Stimulated activated CD8-positive, alpha-beta memory T cell treated with anti-CD3 and anti-CD28 coated beads, Interleukin-12 subunit alpha, Interleukin-12 subunit beta, amount 100 ng/mL, for 1 hour (primary cell): Measurements from ENCODE around the gene MYO9B.

Source experiments
- DNase-seq: peaks from one replicate; pipeline ENCODE4 v3.0.0-alpha.2; 2020; ENCODE audit warnings: low read depth

MYO9B gene

DNA sequence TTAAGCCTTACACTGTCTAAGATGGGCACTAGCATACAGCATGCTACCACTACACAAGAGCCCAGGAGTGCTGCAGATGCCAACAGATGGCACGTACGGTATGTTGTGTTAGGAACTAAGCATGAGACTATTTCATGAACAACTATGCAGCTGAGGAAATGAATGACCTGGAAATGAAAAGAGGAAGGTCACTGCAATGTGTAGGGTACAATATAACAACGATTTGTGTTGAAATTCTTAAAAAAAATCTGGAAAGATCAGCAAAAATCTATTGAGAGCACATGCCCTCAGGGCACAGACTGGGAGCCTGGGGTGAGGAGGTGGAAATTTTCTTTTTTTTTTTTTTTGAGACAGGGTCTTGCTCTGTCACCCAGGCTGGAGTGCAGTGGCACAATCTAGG lies 14.8 kb upstream of the MYO9B start:
- DNase-seq, result no peak

GRCh38 chr19:17061205-17061604 lies 14.4 kb upstream of the MYO9B start:
- no peak for DNase-seq

GRCh38 chr19:17061691-17062090 lies 13.9 kb upstream of the MYO9B start:
- DNase-seq, result no peak

GRCh38 chr19:17063428-17063827 lies 12.1 kb upstream of the MYO9B start:
- no peak for DNase-seq

GRCh38 chr19:17069193-17069592 lies 6.4 kb upstream of the MYO9B start:
- DNase-seq, result no peak

DNA sequence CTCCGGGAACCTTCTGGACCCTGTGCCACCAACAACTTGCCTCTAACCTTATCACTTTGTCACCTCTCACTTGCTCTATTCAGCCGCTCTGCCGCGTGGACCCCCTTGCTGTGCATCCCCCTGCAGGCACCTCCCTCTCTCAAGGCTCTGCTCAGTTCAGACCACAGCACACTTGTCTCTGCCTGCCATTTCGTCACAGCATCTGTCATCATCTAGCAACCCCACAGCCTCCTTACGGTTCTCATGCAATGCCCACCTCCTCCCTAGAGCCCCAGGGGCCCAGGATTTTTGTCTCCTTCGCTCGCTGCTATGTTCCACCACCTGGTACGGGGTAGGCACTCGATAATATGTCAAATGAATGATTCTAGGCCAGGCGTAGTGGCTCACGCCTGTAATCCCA lies 5.2 kb upstream of the MYO9B start:
- no peak for DNase-seq

DNA sequence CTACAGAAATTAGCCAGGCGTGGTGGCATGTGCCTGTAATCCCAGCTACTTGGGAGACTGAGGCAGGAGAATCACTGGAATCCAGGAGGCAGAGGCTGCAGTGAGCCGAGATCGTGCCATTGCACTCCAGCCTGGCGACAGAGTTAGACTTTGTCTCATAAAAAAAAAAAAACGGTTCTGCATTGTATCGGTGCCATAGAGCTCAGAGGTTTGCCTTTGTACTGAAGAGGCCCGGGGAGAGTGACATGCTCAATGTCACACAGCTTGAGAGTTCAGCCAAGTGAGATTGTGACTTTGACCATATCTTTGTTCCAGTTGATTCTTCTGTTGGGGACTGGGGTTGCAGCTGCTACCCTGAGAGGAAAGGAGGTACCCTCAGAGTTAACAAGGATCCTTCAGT lies 4.7 kb upstream of the MYO9B start:
- no peak for DNase-seq

- DNase-seq, result no peak
Measured at GRCh38 chr19:17073869-17074633, 1.5 kb upstream of the MYO9B start.

- no peak for DNase-seq
Measured at GRCh38 chr19:17074634-17075034, 943 bp upstream of the MYO9B start.

- DNase-seq, result no peak
Measured at GRCh38 chr19:17075864-17076542, 426 bp downstream of the MYO9B start.

- no peak for DNase-seq
Measured at GRCh38 chr19:17076543-17076991, 990 bp downstream of the MYO9B start.

GRCh38 chr19:17077447-17078028 lies 2.0 kb downstream of the MYO9B start:
- DNase-seq, result no peak

DNA sequence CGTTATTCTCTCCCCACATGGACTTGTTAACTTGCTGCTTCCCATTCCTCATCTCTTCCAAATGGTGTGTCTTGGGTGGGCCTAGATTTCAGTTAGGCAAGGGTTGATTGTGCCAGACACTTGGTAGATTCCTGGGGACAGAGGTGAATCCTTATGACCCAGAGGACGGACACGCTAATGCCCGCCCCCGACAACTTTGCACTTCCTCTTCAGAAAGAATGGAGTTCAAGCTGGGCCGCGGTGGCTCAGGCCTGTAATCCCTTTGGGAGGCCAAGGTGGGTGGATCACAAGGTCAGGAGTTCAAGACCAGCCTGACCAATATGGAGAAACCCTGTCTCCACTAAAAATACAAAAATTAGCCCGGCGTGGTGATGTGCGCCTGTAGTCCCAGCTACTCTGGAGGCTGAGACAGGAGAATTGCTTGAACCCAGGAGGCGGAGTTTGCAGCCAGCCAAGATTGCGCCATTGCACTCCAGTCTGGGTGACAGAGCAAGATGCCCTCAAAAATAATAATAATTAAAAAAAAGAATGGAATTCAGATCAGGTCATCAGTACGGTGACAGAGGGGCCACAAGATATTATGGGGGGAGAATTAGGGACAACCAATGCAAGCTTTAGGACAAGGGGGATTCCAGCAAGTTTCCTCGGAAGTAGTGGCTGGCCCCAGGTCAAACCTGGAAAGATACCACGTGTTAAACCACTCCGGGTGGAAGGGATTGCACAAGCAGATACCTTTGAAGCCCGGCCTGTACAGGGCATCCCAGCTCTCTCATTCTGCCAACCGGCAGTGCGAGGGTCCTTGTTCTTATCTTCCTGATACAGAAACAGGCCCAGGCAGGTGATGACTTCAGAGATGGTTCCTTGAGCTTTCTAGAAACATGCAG lies 2.7 kb downstream of the MYO9B start:
- DNase-seq, result no peak

DNA sequence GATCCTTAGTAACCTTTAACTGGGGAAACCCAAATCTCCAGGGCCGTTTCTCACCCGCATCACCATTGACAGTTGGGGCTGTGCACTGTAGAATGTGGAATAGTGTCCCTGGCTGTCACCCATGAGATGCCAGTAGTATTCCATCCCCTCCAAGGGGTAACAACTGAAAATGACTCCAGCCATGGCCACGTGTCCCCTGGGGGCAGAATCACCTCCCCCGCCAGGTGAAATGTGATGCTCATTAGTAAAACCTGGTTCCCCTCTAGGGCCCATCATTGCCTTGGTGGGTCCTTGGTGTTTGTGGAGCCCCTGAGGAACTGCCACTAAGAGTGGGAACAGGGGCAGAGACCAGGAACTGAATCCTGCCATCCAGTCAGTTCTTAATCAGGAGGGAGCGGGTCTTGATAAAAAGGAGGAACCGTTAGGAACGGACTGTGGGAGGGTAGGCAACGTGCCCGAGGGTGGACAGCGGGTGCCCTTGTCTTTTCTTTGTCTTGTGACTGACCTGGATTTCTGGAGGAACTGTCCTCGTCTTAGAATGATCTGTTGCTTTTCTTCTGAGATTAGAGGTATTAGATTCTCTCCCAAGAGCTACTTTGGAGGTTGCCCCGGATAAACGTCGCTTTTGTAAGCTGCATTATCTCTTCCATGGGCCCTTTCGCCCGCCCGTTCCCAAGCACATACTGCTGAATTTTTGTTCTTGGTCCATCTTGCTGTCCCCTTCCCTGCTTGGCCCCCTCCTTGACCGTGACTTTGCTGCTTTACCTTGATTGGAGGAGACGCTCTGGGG lies 3.5 kb downstream of the MYO9B start:
- DNase-seq, result no peak

GRCh38 chr19:17079710-17080439 lies 4.3 kb downstream of the MYO9B start:
- DNase-seq, result peak; percentile 49

GRCh38 chr19:17080440-17080801 lies 4.8 kb downstream of the MYO9B start:
- DNase-seq, result no peak

DNA sequence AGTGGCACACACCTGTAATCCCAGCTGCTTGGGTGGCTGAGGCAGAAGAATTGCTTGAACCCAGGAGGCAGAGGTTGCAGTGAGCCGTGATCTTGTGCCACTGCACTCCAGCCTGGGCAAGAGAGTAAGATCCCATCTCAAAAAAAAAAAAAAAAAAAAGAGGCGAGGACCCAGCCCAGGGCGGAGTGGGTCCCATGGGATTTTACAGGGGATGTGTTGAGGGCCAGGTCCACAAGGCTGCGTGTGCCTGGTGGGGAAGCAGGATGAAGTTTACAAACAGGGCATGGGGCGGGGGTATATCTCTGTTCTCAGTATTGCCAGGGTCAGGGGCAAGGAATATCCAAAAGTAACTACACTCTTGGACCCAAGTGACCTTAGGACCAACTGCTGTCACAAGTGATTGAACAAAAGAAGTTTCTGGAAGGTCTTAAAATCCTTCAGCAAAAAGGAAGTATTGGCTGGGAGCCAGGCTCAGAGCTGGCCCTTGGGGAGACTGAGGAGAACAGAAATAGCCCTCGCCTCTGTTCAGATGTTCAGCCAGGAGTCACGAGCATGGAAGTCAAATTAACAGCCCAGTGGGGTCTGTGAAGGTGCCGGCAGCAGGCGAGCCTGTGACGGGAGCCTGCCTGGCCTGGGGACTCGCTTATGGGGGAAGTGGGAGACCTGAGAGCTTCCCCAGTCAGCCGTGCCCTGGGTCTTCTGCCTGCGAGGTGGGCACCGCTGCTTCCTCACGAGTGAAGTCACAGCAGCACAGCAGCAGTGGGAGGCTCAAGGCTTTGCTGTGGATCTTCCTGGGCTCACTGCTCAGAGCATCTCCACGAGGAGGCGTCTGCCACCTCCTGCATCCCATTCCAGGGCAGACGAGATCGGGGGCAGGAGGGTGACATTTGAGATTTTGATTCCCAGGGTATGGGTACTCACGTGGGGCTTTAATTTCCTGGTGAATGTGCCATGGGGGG lies 6.4 kb downstream of the MYO9B start:
- DNase-seq, result no peak

- no peak for DNase-seq
Measured at GRCh38 chr19:17086120-17086519, 10.5 kb downstream of the MYO9B start.

DNA sequence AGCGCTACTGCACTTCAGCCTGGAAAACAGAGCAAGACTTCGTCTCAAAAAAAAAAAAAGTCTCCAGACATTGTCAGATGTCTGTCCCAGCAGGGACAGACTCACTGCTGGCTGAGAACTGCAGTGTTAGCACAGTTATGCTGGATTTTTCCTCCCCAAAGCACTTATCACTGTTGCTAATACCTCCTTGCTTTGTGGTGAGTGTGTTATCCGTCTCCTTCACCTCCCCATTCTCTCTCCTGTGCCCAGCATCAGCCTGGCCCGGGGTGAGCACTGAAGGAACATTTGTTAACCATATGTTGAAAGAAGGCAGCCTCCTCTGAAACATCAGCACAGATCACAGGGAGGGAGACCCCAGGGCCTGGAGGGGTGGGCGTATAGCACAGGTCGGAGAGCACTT lies 11.3 kb downstream of the MYO9B start:
- no peak for DNase-seq

DNA sequence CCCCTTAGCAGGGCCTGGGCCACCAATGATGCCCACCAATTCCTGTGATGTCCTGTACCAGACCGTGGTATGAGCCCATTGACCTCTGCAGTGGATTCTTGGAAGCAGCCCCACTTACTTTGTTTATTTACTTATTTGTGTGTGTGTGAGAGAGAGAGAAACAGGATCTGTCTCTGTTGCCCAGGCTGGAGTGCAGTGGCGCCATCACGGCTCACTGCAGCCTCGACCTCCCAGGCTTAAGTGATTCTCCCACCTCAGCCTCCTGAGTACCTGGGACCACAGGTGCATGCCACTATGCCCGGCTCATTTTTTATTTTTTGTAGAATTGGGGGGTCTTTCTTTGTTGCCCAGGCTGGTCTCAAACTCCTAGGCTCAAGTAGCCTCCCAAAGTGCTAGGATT lies 13.0 kb downstream of the MYO9B start:
- DNase-seq, result no peak
